SHP77 (cell line): ENCODE results near the gene EML6.
A peak's percentile ranks its signal among the peaks of the same experiment; 100 is the strongest.

Source experiments
- DNase-seq, 2 experiments: peaks; one replicate each; lab custom pipeline; 2025; lab: John Stamatoyannopoulos, UW

EML6 gene

DNA sequence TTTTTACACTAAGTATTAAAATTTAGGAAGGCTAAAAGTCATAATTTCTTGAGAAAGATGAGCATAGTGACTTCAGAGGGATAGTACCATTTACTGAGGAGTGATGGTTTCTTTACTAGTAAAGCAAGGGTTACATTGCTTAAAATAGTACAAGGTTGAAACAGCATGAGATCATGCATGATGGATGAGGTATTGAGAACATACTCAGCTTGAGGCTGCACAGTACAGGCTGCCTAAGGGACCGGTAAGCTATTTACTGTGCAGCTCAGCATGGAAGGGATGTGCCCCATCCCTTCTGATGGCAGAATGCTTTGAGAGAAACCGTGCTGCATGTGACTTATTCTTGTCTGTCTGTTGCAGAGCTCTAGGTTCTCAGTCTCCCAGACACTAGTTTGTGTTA is 122.1 kb downstream of the EML6 start:
- no peak for DNase-seq

GRCh38 chr2:54850171-54851122 is 127.0 kb downstream of the EML6 start:
- no peak for DNase-seq

GRCh38 chr2:54853616-54854310 is 130.3 kb downstream of the EML6 start:
- no peak for DNase-seq

- DNase-seq, result no peak
Observed at GRCh38 chr2:54855434-54855833, 132.0 kb downstream of the EML6 start.

GRCh38 chr2:54858021-54858681 is 134.7 kb downstream of the EML6 start:
- no peak for DNase-seq

GRCh38 chr2:54859416-54859815 is 136.0 kb downstream of the EML6 start:
- DNase-seq, result no peak

DNA sequence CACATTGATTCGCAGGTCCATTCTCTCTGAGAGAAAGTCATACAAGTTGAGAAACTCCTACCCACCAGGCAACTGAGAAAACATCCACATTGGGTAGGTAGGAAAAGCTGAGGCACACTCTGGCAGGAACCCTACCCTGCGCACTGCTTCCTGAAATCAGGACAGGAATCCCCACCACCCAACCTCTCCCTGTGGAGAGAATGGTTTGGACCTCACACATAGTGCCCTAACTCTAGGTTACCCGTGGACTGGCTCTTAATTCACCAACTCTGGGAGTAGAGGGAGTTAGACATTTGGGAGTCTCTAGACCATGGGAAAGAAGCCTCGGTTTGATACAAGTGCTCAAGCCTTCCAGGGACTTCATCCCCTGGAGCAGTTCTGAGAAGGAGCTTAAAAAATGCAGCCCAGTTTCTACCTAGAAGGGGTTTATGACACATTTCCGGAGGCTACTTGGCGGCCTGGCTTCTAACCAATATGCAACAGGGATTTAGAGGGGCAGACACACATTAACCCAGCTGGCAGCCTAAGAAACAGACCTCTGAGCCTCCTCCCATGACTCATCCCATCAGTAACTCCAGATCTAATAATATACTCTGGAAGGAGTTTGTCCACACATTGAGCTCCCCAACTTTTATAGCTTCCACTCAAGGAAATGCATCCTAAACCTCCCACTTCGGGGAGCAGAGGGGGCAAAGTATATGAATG is 136.7 kb downstream of the EML6 start:
- no peak for DNase-seq

DNA sequence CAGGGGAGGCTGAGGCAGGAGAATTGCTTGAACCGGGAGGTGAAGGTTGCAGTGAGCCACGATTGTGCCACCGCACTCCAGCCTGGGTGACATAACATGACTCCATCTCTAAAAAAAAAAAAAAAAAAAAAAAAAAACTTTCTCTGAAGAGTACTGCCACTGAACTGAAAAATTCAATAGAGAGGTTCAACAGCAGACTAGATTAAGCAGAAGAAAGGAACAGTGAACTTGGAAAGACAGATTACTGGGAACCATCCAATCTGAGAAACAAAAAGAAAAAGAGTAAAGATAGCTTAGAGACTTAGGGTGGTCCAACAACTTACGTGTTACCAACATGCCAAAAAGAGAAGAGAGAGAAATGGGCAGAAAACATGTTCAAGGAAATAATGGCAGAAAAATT is 138.8 kb downstream of the EML6 start:
- DNase-seq, result no peak

DNA sequence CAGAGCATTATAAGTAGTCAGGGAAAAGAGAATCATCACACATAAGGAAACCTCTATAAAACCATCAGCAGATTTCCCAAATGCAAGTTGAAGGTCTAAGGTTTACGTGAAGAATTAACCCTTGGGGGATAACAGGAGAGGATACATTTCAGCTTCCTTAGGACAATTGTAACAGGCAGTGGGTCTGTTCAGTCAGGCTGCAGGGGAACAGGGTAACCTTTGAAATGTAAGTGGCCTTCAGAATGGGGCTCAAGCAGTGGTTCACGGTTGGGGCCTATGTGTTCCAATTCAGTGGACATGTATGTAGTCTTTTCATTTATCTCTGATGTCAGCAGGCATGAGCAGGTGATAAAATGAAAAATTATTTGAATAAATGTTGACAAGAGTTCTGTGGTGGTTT is 139.3 kb downstream of the EML6 start:
- DNase-seq, result no peak

DNA sequence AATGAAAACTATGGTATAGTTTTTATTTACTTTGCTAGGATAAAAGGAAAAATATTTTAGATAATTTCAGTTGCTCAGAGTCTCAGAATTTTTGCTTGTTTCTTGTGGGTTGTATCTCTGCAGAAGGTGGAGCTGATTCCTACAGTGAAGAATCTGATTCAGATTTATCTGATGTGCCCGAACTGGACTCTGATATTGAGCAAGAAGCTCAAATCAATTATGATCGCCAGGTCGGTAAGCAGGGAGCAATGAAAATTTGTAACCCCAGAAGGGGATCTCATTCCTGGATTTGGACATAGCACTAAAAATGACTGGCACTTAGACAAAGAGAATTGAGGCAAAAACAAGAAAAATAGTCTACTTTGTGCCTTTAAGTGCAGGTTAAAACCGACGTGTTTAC is 140.2 kb downstream of the EML6 start:
- no peak for DNase-seq

DNA sequence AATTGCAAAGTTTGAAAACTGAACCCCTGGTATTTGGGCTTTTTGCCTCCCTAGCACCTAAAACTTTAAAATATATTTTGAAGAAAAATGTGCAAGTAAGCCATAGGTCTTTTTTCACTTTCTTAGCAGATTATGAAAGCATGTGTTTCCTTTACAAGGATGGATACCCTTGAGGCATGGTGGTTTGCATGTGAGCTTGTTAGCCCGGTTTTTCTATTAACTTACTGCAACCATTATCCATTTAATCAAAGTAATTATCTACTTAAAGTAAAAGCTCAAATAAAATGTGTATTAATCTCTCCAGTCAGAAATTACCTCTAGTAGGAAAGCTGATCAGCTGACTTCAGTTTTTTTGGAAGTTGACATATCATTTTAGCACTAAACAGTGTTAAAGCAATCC is 140.6 kb downstream of the EML6 start:
- no peak for DNase-seq

GRCh38 chr2:54864727-54865126 is 141.3 kb downstream of the EML6 start:
- no peak for DNase-seq

DNA sequence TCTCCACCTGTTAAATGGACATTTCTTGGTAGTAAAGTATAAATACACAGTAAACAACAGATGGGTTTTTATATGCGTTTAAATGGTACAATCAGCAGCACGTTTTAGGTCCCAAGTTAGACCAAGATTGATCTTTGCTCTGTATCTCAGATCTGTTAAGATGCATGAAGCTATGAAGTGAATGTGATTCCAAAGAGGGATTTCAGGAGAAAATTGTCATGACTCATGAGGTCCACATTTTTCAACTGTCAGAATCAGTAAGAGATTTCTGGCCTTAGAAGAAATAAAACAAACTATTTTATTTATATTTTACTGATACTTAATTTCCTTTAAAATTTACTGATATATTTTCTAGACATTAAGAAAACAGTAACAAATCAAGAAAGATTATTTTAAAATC is 142.7 kb downstream of the EML6 start:
- DNase-seq, result no peak

- DNase-seq, result no peak
Observed at GRCh38 chr2:54866868-54867267, 143.4 kb downstream of the EML6 start.

DNA sequence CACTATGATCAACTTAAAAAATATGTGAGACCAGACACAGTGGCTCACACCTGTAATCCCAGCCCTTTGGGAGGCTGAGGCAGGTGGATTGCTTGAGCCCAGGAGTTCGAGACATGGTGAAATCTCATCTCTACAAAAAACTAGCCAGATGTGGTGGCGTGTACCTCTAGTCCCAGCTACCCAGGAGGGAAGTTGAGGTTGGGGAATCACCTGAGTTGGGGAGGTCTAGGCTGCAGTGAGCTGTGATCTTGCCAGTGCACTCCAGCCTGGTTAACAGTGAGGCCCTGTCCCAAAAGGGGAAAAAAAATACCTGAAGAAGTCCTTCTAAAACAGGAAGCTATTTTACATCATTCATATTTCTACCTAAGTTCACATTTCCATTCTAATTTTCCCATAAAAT is 144.0 kb downstream of the EML6 start:
- no peak for DNase-seq

- DNase-seq, result peak; percentile 99
Observed at GRCh38 chr2:54871457-54872107, 148.1 kb downstream of the EML6 start.

DNA sequence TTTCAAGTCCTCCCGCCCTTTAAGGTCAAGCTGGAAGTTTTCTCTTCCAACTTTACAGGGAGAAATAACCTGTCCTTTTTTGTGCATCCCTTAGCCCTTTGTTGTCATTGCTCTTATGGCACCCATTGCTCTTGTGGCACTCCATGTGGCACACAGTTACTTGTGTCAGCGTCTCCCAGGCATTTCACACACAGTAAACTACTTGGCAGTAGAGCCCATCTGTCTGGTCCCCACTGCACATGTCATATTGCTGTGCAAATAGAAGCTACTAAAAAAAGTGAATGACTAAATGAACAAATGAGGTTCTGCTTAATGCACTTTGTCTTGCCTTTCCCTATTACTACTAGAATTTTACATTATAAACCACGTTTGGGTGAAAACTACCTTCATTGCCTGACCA is 149.3 kb downstream of the EML6 start:
- peak; percentile 68 for DNase-seq

DNA sequence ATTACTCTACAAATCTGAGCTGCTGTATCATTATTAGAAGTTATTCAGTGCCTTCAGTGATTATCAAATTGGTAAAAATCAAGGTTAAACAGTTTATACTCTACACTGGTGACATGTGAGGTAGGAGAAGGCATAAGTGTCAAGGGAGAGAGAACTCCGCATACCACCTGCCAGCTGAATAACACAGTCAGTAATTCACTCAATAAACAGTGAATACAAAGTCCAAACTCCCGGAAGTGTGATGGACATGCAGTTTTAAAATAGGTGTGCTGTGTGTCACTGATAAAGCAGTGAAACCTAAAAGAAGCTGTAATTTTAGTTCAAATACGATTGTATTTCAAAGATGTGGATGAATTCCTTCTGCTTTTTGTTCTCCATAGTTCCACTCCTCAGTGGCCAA is 149.8 kb downstream of the EML6 start:
- peak; percentile 18 to 59 for DNase-seq

GRCh38 chr2:54876764-54877163 is 153.3 kb downstream of the EML6 start:
- no peak for DNase-seq

DNA sequence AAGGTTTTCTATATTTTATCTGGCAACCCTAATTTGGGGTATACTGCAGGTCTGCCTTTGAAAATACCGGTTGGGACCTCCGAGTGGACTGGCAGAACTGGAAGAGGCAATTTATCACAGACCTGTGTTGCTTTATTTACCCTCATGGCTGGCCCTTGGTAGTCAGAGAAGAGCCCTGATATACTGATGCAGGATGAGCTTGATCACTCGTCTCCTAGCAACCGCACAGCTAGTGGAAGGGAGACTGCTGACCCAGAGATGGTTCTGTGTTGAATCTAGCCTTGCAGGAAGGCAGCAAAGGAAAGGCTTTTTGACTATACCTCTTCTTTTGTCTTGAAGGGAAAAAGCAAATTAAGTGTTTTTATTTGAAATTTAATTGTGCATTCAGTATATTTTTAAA is 154.7 kb downstream of the EML6 start:
- DNase-seq, result peak; percentile 38 to 44

- no peak for DNase-seq
Observed at GRCh38 chr2:54879032-54879431, 155.6 kb downstream of the EML6 start.
